MM.1S (cell line): ENCODE measurements around the gene GUCY1A2.

Experiments used
- CTCF ChIP-seq: fragments of 300-600 bp; sonication (generic); IDR thresholded peaks from 2 replicates; pipeline ENCODE4 v1.5.1; 2016; ENCODE audit warnings: antibody characterized with exemption, low read length, mixed read lengths
- EZH2phosphoT487 ChIP-seq: fragments of 300-600 bp; sonication (generic); IDR thresholded peaks from 2 replicates; pipeline ENCODE4 v1.6.1; 2018; ENCODE audit warnings: antibody characterized with exemption, low read length

- TF ChIP-seq CTCF (no peak), EZH2phosphoT487 (no peak)
These were observed 29.2 kb downstream of the GUCY1A2 start for GRCh38 chr11:106989078-106989455.
